Endothelial cell of umbilical vein (primary cell): ENCODE data around the gene PHF8. TPM values are rescaled to one million over a fixed set of nuclear protein-coding genes. Genes with fewer than 3 reads are reported as not detected.

Experiments
- BruUV-seq: library from RNA; stranded (reverse); fragments of 400-500 nt; replicated peaks from 2 replicates; lab custom pipeline; 2021; lab: Mats Ljungman, UMichigan
- CTCF ChIA-PET: fragments of 300-600, 350-600 bp; sonication (Branson Sonifier 250); formaldehyde crosslinking; loops from one replicate; lab custom pipeline; 2021; ENCODE audit warnings: antibody characterized with exemption, inconsistent platforms; lab: Charles Lee
- POLR2A ChIA-PET: fragments of 300-600, 350-600 bp; sonication (Branson Sonifier 250); formaldehyde crosslinking; loops from one replicate; lab custom pipeline; 2021; ENCODE audit warnings: antibody characterized with exemption, inconsistent platforms; lab: Charles Lee
- DNase-seq: peaks from one replicate; pipeline ENCODE4 v3.0.0-alpha.2; 2011; ENCODE audit warnings: low read depth, low spot score
- FAIRE-seq: peaks from 2 replicates; lab custom pipeline; 2011; peaks lifted over from hg19 to GRCh38; lab: Jason Lieb, UNC
- H2AFZ ChIP-seq: 2 replicates; pipeline ENCODE4 v1.6.0; 2012; ENCODE audit warnings: low read depth, low read length, control low read depth, inconsistent platforms
- H3K27ac ChIP-seq: 2 replicates; pipeline ENCODE4 v1.5.1; 2011; ENCODE audit warnings: low read depth, mild to moderate bottlenecking, control low read depth, low read length, moderate library complexity; ENCODE audit not compliant: insufficient read depth
- H3K27me3 ChIP-seq, 2 experiments: 2 replicates each; pipeline versions ENCODE4 v1.6.0 to v1.6.1; 2011; ENCODE audit warnings: low read length in 2 of 2, mixed read lengths in 1 of 2; ENCODE audit not compliant: control insufficient read depth in 2 of 2, insufficient read depth in 2 of 2
- H3K36me3 ChIP-seq, 2 experiments: 2 replicates in 1 of 2; 3 replicates in 1 of 2; pipeline ENCODE4 v1.5.1; 2011; ENCODE audit warnings: low read length in 2 of 2, mild to moderate bottlenecking in 1 of 2, moderate library complexity in 1 of 2; ENCODE audit not compliant: control insufficient read depth in 2 of 2, insufficient read depth in 2 of 2; ENCODE audit errors: extremely low read depth in 1 of 2
- H3K4me1 ChIP-seq: 3 replicates; pipeline ENCODE4 v1.5.1; 2011; ENCODE audit warnings: mild to moderate bottlenecking, low read length; ENCODE audit not compliant: control insufficient read depth, insufficient read depth; ENCODE audit errors: extremely low read depth
- H3K4me2 ChIP-seq: 2 replicates; pipeline ENCODE4 v1.6.1; 2011; ENCODE audit warnings: low read length, control low read depth, mixed read lengths; ENCODE audit not compliant: insufficient read depth
- H3K4me3 ChIP-seq, 3 experiments: fragments of 200-600 bp in 1 of 3; sonication (generic), shearing (Covaris generic) in 1 of 3; replicated peaks in 1 of 3; 2 replicates each; pipeline ENCODE4 v1.5.1; 2011 to 2016; ENCODE audit warnings: control low read depth in 3 of 3, low read length in 3 of 3, mild to moderate bottlenecking in 2 of 3, inconsistent platforms in 1 of 3, low read depth in 1 of 3, moderate library complexity in 1 of 3; ENCODE audit not compliant: insufficient read depth in 1 of 3
- H3K79me2 ChIP-seq: 2 replicates; pipeline ENCODE4 v1.6.0; 2012; ENCODE audit warnings: low read length, inconsistent platforms; ENCODE audit not compliant: control insufficient read depth, insufficient read depth
- H3K9ac ChIP-seq: replicated peaks from 2 replicates; pipeline ENCODE3; 2011; ENCODE audit warnings: low read length, control low read depth; ENCODE audit not compliant: insufficient read depth; ENCODE audit errors: extremely low read depth
- H3K9me1 ChIP-seq: replicated peaks from 3 replicates; pipeline ENCODE4 v1.6.0; 2011; ENCODE audit warnings: mild to moderate bottlenecking, low read length; ENCODE audit not compliant: control insufficient read depth, insufficient read depth; ENCODE audit errors: extremely low read depth
- H3K9me3 ChIP-seq: replicated peaks from 2 replicates; pipeline ENCODE4 v1.5.1; 2012; ENCODE audit warnings: low read length, inconsistent platforms; ENCODE audit not compliant: control insufficient read depth, insufficient read depth
- H4K20me1 ChIP-seq: replicated peaks from 2 replicates; pipeline ENCODE3; 2011; ENCODE audit warnings: mild to moderate bottlenecking, low read length; ENCODE audit not compliant: control insufficient read depth, insufficient read depth; ENCODE audit errors: extremely low read depth
- CTCF ChIP-seq, 2 donors: IDR thresholded peaks; 1 replicate in 1 of 2; 2 replicates in 1 of 2; pipeline ENCODE4 v1.5.1; 2011; ENCODE audit warnings: low read length in 2 of 2, mild to moderate bottlenecking in 2 of 2, moderate library complexity in 2 of 2, control low read depth in 1 of 2, inconsistent platforms in 1 of 2, low read depth in 1 of 2; ENCODE audit not compliant: insufficient read depth in 1 of 2; ENCODE audit errors: extremely low read depth in 1 of 2
- EZH2 ChIP-seq: IDR thresholded peaks from 2 replicates; pipeline ENCODE4 v1.6.1; 2012; ENCODE audit warnings: borderline replicate concordance, low read depth, mild to moderate bottlenecking, moderate library complexity, low read length, inconsistent platforms; ENCODE audit not compliant: severe bottlenecking
- FOS ChIP-seq: IDR thresholded peaks from 2 replicates; pipeline ENCODE4 v1.6.1; 2011; ENCODE audit warnings: mild to moderate bottlenecking, low read length, moderate library complexity, borderline replicate concordance; ENCODE audit not compliant: insufficient read depth
- GATA2 ChIP-seq: IDR thresholded peaks from 2 replicates; pipeline ENCODE4 v1.7.0; 2011; ENCODE audit warnings: low read depth, mild to moderate bottlenecking, moderate library complexity, mixed read lengths, low read length; ENCODE audit not compliant: insufficient read length, insufficient read depth
- JUN ChIP-seq: IDR thresholded peaks from 2 replicates; pipeline ENCODE4 v1.6.1; 2011; ENCODE audit warnings: borderline replicate concordance, low read depth; ENCODE audit not compliant: insufficient read length, insufficient read depth
- MAX ChIP-seq: IDR thresholded peaks from 2 replicates; pipeline ENCODE4 v1.6.1; 2011; ENCODE audit not compliant: insufficient read depth, insufficient read length
- MYC ChIP-seq: IDR thresholded peaks from one replicate; pipeline ENCODE4 v1.6.1; 2011; ENCODE audit warnings: mild to moderate bottlenecking, low read depth, low read length
- POLR2A ChIP-seq: IDR thresholded peaks from 2 replicates; pipeline ENCODE4 v1.6.1; 2012; ENCODE audit warnings: low read depth, mild to moderate bottlenecking, control low read depth, low read length
- POLR2AphosphoS5 ChIP-seq: IDR thresholded peaks from 2 replicates; pipeline ENCODE4 v1.6.1; 2012; ENCODE audit warnings: low read depth, mild to moderate bottlenecking, control low read depth, low read length, moderate library complexity; ENCODE audit not compliant: insufficient read depth
- dilution Hi-C: fragments of 300-500 bp; cut with MboI; formaldehyde crosslinking; loops from one replicate; pipeline ENCODE4 v1.15.0; 2019; ENCODE audit warnings: low sequenced_read_pairs; ENCODE audit not compliant: extremely low pct_ligation_motif_present
- intact Hi-C: fragments of 100-400 bp; cut with micrococcal nuclease; formaldehyde crosslinking; loops from one replicate; pipeline ENCODE4 v1.10.0; 2022
- polyA plus RNA-seq, 4 experiments: library from polyadenylated mRNA; depleted of rRNA in 3 of 4; stranded (reverse) in 3 of 4; unstranded in 1 of 4; fragments of >200 nt; gene quantifications; 2 replicates each; pipeline versions ENCODE4 v1.2.1 to v1.2.3, GENCODE V29; 2011 to 2012; ENCODE audit warnings: missing spikeins in 1 of 4
- total RNA-seq: library from RNA; stranded (reverse); gene quantifications from 2 replicates; pipeline ENCODE4 v1.2.3, GENCODE V29; 2021

Gene PHF8
- total and polyA plus RNA-seq, 2 donors (not counting 3 experiments of a cell fraction or from before 2014, with no cell fraction given): 10.9 to 25.5 TPM

GRCh38 chrX:53997724-53998123, 46.5 kb downstream of the PHF8 start:
- Histone ChIP-seq H2AFZ (no peak overlapping the region), H3K27me3 (no peaks in the 10 kb centered on the region), H3K9me3 (no peaks in the 10 kb centered on the region), H3K79me2 (no peaks in the 10 kb centered on the region), H3K9ac (no peak overlapping the region), H4K20me1 (no peaks in the 10 kb centered on the region), H3K4me2 (no peak overlapping the region), H3K4me3 (no peak overlapping the region), H3K36me3 (peaks cover 2 to 14% of the 10 kb centered on the region in 2 experiments), H3K4me1 (no peaks in the 10 kb centered on the region), H3K9me1 (no peaks in the 10 kb centered on the region), H3K27ac (no peak overlapping the region)
- intact Hi-C loops: no loop called here
- TF ChIP-seq EZH2 (no peak), FOS (no peak), GATA2 (no peak), POLR2A (no peak), POLR2AphosphoS5 (no peak), MYC (no peak), MAX (no peak), CTCF (IDR thresholded peaks at IDR 0.05; ENCODE audit: extremely low read depth in 1 of 2, insufficient read depth in 1 of 2, low read depth in 1 of 2, low read length in 2 of 2) (no peak), JUN (no peak)
- BruUV-seq: no TSS peak
- FAIRE-seq (no peak), DNase-seq (no peak)
- ChIA-PET POLR2A (no interaction called here), CTCF (no interaction called here)
- dilution Hi-C loops: no loop called here
